H9 (cell line): ENCODE data around the gene GAMT. TPM values are rescaled to one million over a fixed set of nuclear protein-coding genes. Genes with fewer than 3 reads are reported as not detected.

Experiments
- DNase-seq: peaks from one replicate; pipeline ENCODE4 v3.0.0-alpha.2; 2017
- H2AFZ ChIP-seq: one replicate; pipeline ENCODE4 v1.6.1; 2013; ENCODE audit warnings: mild to moderate bottlenecking, low read length, control low read depth, moderate library complexity
- H2AK5ac ChIP-seq: 2 replicates; pipeline ENCODE4 v1.6.1; 2013; ENCODE audit warnings: low read length, control low read depth, mixed read lengths; ENCODE audit not compliant: insufficient read length
- H2BK120ac ChIP-seq: one replicate; pipeline ENCODE4 v1.6.1; 2013; ENCODE audit warnings: low read depth, mild to moderate bottlenecking, low read length, control low read depth, inconsistent platforms; ENCODE audit not compliant: poor library complexity, severe bottlenecking
- H2BK12ac ChIP-seq: 2 replicates; pipeline ENCODE4 v1.6.1; 2013; ENCODE audit warnings: low read length, control low read depth, mixed read lengths, low read depth; ENCODE audit not compliant: insufficient read length
- H2BK15ac ChIP-seq: 2 replicates; pipeline ENCODE4 v1.6.1; 2013; ENCODE audit warnings: low read depth, low read length, control low read depth
- H2BK20ac ChIP-seq: one replicate; pipeline ENCODE4 v1.6.1; 2013; ENCODE audit warnings: low read depth, mild to moderate bottlenecking, low read length, control low read depth, inconsistent platforms; ENCODE audit not compliant: poor library complexity, severe bottlenecking
- H2BK5ac ChIP-seq: 2 replicates; pipeline ENCODE4 v1.6.1; 2013; ENCODE audit warnings: low read length, control low read depth, mixed read lengths; ENCODE audit not compliant: insufficient read length
- H3K14ac ChIP-seq: 2 replicates; pipeline ENCODE4 v1.6.1; 2013; ENCODE audit warnings: low read length, control low read depth; ENCODE audit not compliant: insufficient read depth
- H3K18ac ChIP-seq: 2 replicates; pipeline ENCODE4 v1.6.1; 2013; ENCODE audit warnings: low read depth, mild to moderate bottlenecking, mixed read lengths, low read length, control low read depth; ENCODE audit not compliant: insufficient read length
- H3K23ac ChIP-seq: 2 replicates; pipeline ENCODE4 v1.6.1; 2013; ENCODE audit warnings: low read length, control low read depth, mixed read lengths, low read depth; ENCODE audit not compliant: insufficient read length
- H3K23me2 ChIP-seq: 2 replicates; pipeline ENCODE4 v1.6.1; 2013; ENCODE audit warnings: low read depth, mild to moderate bottlenecking, mixed read lengths, low read length, control low read depth; ENCODE audit not compliant: insufficient read length, poor library complexity, severe bottlenecking
- H3K27ac ChIP-seq: 2 replicates; pipeline ENCODE4 v1.5.1; 2013; ENCODE audit warnings: low read length, control low read depth, mixed read lengths, low read depth; ENCODE audit not compliant: insufficient read length
- H3K27me3 ChIP-seq: 2 replicates; pipeline ENCODE4 v1.6.1; 2013; ENCODE audit warnings: low read length, control low read depth, inconsistent platforms; ENCODE audit not compliant: insufficient read depth
- H3K4ac ChIP-seq: 2 replicates; pipeline ENCODE4 v1.6.1; 2013; ENCODE audit warnings: low read depth, mild to moderate bottlenecking, control low read depth, inconsistent platforms, low read length, moderate library complexity
- H3K4me1 ChIP-seq: 2 replicates; pipeline ENCODE4 v1.6.1; 2013; ENCODE audit warnings: low read length, control low read depth, inconsistent platforms; ENCODE audit not compliant: insufficient read depth
- H3K4me2 ChIP-seq: 2 replicates; pipeline ENCODE4 v1.6.1; 2013; ENCODE audit warnings: low read length, control low read depth, mixed read lengths; ENCODE audit not compliant: insufficient read length, insufficient read depth
- H3K56ac ChIP-seq: 2 replicates; pipeline ENCODE4 v1.6.1; 2013; ENCODE audit warnings: low read depth, mild to moderate bottlenecking, mixed read lengths, low read length, control low read depth; ENCODE audit not compliant: insufficient read length
- H3K79me1 ChIP-seq: 2 replicates; pipeline ENCODE4 v1.6.1; 2013; ENCODE audit warnings: low read depth, mild to moderate bottlenecking, moderate library complexity, low read length, control low read depth, inconsistent platforms; ENCODE audit not compliant: insufficient read depth, poor library complexity, severe bottlenecking
- H3K79me2 ChIP-seq: 2 replicates; pipeline ENCODE4 v1.6.1; 2013; ENCODE audit warnings: low read length, control low read depth, inconsistent platforms; ENCODE audit not compliant: insufficient read depth
- H3K9ac ChIP-seq: 2 replicates; pipeline ENCODE4 v1.6.1; 2013; ENCODE audit warnings: low read length, control low read depth, mixed read lengths; ENCODE audit not compliant: insufficient read length; ENCODE audit errors: extremely low read depth
- H3K9me3 ChIP-seq: one replicate; pipeline ENCODE4 v1.6.1; 2013; ENCODE audit warnings: low read depth, low read length, inconsistent platforms; ENCODE audit not compliant: control insufficient read depth
- H3T11ph ChIP-seq: one replicate; pipeline ENCODE4 v1.6.1; 2013; ENCODE audit warnings: mild to moderate bottlenecking, low read length, control low read depth, inconsistent platforms
- H4K20me1 ChIP-seq: one replicate; pipeline ENCODE4 v1.6.1; 2013; ENCODE audit not compliant: control insufficient read depth, insufficient read length, insufficient read depth
- H4K5ac ChIP-seq: 2 replicates; pipeline ENCODE4 v1.6.1; 2013; ENCODE audit warnings: low read depth, mild to moderate bottlenecking, mixed read lengths, low read length, control low read depth; ENCODE audit not compliant: insufficient read length
- H4K8ac ChIP-seq: replicated peaks from 2 replicates; pipeline ENCODE4 v1.6.1; 2013; ENCODE audit warnings: low read length, control low read depth, mixed read lengths, low read depth; ENCODE audit not compliant: insufficient read length
- H4K91ac ChIP-seq: 2 replicates; pipeline ENCODE4 v1.6.1; 2013; ENCODE audit warnings: low read depth, mild to moderate bottlenecking, moderate library complexity, mixed read lengths, low read length, control low read depth; ENCODE audit not compliant: insufficient read length
- H3K27ac Mint-ChIP-seq, 3 experiments: 2 replicates in 2 of 3; 3 replicates in 1 of 3; pipeline ENCODE4 v1.8.0; 2020 to 2021; ENCODE audit warnings: mixed read lengths in 3 of 3, mild to moderate bottlenecking in 1 of 3, moderate library complexity in 1 of 3
- H3K27me3 Mint-ChIP-seq: 2 replicates; pipeline ENCODE4 v1.8.0; 2021; ENCODE audit warnings: low read depth, mild to moderate bottlenecking, moderate library complexity, mixed read lengths
- H3K36me3 Mint-ChIP-seq, 3 experiments: 2 replicates in 2 of 3; 3 replicates in 1 of 3; pipeline ENCODE4 v1.8.0; 2020 to 2021; ENCODE audit warnings: low read depth in 3 of 3, mixed read lengths in 3 of 3; ENCODE audit not compliant: insufficient read depth in 1 of 3
- H3K4me1 Mint-ChIP-seq, 2 experiments: 2 replicates each; pipeline ENCODE4 v1.8.0; 2020; ENCODE audit warnings: mixed read lengths in 2 of 2
- H3K4me3 Mint-ChIP-seq, 2 experiments: 2 replicates in 1 of 2; 3 replicates in 1 of 2; pipeline ENCODE4 v1.8.0; 2020 to 2021; ENCODE audit warnings: mild to moderate bottlenecking in 2 of 2, mixed read lengths in 2 of 2, moderate library complexity in 1 of 2
- H3K9me3 Mint-ChIP-seq, 2 experiments: 2 replicates in 1 of 2; 3 replicates in 1 of 2; pipeline ENCODE4 v1.8.0; 2020; ENCODE audit warnings: mild to moderate bottlenecking in 2 of 2, mixed read lengths in 2 of 2, moderate library complexity in 1 of 2
- CTCF ChIP-seq: fragments of 200-600 bp; sonication (generic); conservative IDR thresholded peaks from 3 replicates; pipeline ENCODE4 v1.8.0; 2021; ENCODE audit warnings: antibody characterized with exemption, mild to moderate bottlenecking
- WGBS: extraction: QIAGEN DNeasy Blood & Tissue Kit; methylation state at CpG from one replicate; pipeline ENCODE4 v1.1.7; 2013; ENCODE audit warnings: missing lambda C conversion rate, low lambda C conversion rate, mixed read lengths; ENCODE audit not compliant: insufficient read length; ENCODE audit errors: extremely low coverage; 5-methylcytosine and 5-hydroxymethylcytosine counted together
- total RNA-seq: library from RNA; stranded (reverse); gene quantifications from 2 replicates; pipeline ENCODE4 v1.2.1, GENCODE V29; 2021

GAMT gene
- total RNA-seq, 1 experiment from 2014 or later, result 26.6 TPM

DNA sequence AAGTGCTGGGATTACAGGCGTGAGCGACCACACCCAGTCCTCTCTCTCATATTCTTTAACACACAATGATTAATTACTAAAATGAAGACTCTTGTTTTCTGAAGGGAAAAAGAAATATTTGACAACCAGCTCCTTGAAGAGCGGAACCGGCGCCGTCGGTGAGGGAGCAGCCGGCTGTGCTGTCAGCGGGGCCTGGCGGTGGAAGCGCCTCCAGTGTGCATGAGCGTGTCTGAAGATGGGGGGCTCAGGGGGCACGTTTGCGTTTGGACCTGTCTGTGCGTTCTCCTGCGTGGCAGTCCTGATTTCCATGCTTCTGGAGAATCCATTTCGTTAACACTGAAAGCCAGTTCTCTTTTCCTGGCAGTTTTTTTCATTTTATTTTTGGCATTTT is 24.9 kb downstream of the GAMT start:
- H3K9me3 Mint-ChIP-seq, result no peaks in the 10 kb centered on the region
- Histone ChIP-seq H3K23ac (no peak overlapping the region), H2BK20ac (no peak overlapping the region), H2BK15ac (no peak overlapping the region), H3K79me1 (no peaks in the 10 kb centered on the region), H3T11ph (no peak overlapping the region), H2BK120ac (no peak overlapping the region), H3K27me3 (no peaks in the 10 kb centered on the region), H2AK5ac (no peak overlapping the region), H3K56ac (no peak overlapping the region), H3K4me1 (no peaks in the 10 kb centered on the region), H3K18ac (no peak overlapping the region), H2BK12ac (no peak overlapping the region), H3K9ac (no peak overlapping the region), H3K4ac (no peak overlapping the region), H3K27ac (no peak overlapping the region), H3K79me2 (no peaks in the 10 kb centered on the region), H2BK5ac (no peak overlapping the region), H3K14ac (no peak overlapping the region), H4K20me1 (no peaks in the 10 kb centered on the region), H4K91ac (no peak overlapping the region), H3K23me2 (no peaks in the 10 kb centered on the region), H4K5ac (no peak overlapping the region), H4K8ac (no peak overlapping the region), H3K9me3 (no peaks in the 10 kb centered on the region), H3K4me2 (no peak overlapping the region), H2AFZ (no peak overlapping the region)
- no peak overlapping the region for H3K4me3 Mint-ChIP-seq
- no peaks in the 10 kb centered on the region; the same call in 1 of the 2 replicates for H3K27me3 Mint-ChIP-seq
- no peak for DNase-seq
- H3K27ac Mint-ChIP-seq, result peak overlapping the region in 1 of 3 experiments; percentile 64; a peak in 2 of 7 replicates
- H3K4me1 Mint-ChIP-seq, result peaks cover 4 to 11% of the 10 kb centered on the region in 2 experiments
- H3K36me3 Mint-ChIP-seq, result peaks cover 20 to 40% (median 37%) of the 10 kb centered on the region in 3 experiments; a peak in 6 of 7 replicates
- no peak for TF ChIP-seq CTCF
- no CpG with 5 or more reads among the region's 17 CpGs for WGBS
